Neural cell (in vitro differentiated cells): ENCODE data around the gene NKG7. TPM values are rescaled to one million over a fixed set of nuclear protein-coding genes. Genes with fewer than 3 reads are reported as not detected.

Source experiments
- H2AFZ ChIP-seq: fragments of 200-600, 300-800 bp; sonication (generic), shearing (Covaris generic); 2 replicates; pipeline ENCODE4 v1.6.0; 2014; ENCODE audit warnings: low read depth, mild to moderate bottlenecking, antibody characterized with exemption, low read length, moderate library complexity
- H3F3A ChIP-seq: fragments of 200-600 bp; shearing (Covaris generic); 2 replicates; pipeline ENCODE4 v1.6.1; 2016; ENCODE audit warnings: mild to moderate bottlenecking, moderate library complexity, mixed read lengths, antibody characterized with exemption, low read length; ENCODE audit not compliant: insufficient read depth, poor library complexity, severe bottlenecking
- H3K27ac ChIP-seq: fragments of 200-600, 300-800 bp; sonication (generic), shearing (Covaris generic); 2 replicates; pipeline ENCODE4 v1.5.1; 2014; ENCODE audit warnings: mild to moderate bottlenecking, low read length, moderate library complexity
- H3K27me3 ChIP-seq: fragments of 300-800, 200-600 bp; sonication (generic), shearing (Covaris generic); 2 replicates; pipeline ENCODE4 v1.6.0; 2014; ENCODE audit warnings: mild to moderate bottlenecking, low read depth, low read length, moderate library complexity; ENCODE audit not compliant: insufficient read depth
- H3K36me3 ChIP-seq: fragments of 300-800, 200-600 bp; sonication (generic), shearing (Covaris generic); 2 replicates; pipeline ENCODE4 v1.5.1; 2014; ENCODE audit warnings: mild to moderate bottlenecking, antibody characterized with exemption, low read length, moderate library complexity; ENCODE audit not compliant: insufficient read depth
- H3K4me2 ChIP-seq: fragments of 300-800, 200-600 bp; sonication (generic), shearing (Covaris generic); 2 replicates; pipeline ENCODE4 v1.6.0; 2014; ENCODE audit warnings: mild to moderate bottlenecking, low read length
- H3K4me3 ChIP-seq: fragments of 300-800, 200-600 bp; sonication (generic), shearing (Covaris generic); 2 replicates; pipeline ENCODE4 v1.5.1; 2014; ENCODE audit warnings: mild to moderate bottlenecking, low read length, moderate library complexity
- H3K79me2 ChIP-seq: fragments of 200-600 bp; shearing (Covaris generic); replicated peaks from 2 replicates; pipeline ENCODE4 v1.6.0; 2014; ENCODE audit warnings: mild to moderate bottlenecking, low read length, moderate library complexity; ENCODE audit not compliant: insufficient read depth
- H3K9ac ChIP-seq: fragments of 300-800, 200-600 bp; sonication (generic), shearing (Covaris generic); 2 replicates; pipeline ENCODE4 v1.6.1; 2016; ENCODE audit warnings: mild to moderate bottlenecking, low read length, mixed read lengths
- H3K9me2 ChIP-seq: fragments of 200-600 bp; shearing (Covaris generic); 2 replicates; pipeline ENCODE4 v1.6.1; 2016; ENCODE audit warnings: mild to moderate bottlenecking, low read length, mixed read lengths; ENCODE audit not compliant: insufficient read depth
- H3K9me3 ChIP-seq: fragments of 200-600, 300-800 bp; sonication (generic), shearing (Covaris generic); 2 replicates; pipeline ENCODE4 v1.6.1; 2016; ENCODE audit warnings: mild to moderate bottlenecking, mixed run types, low read length, moderate library complexity, mixed read lengths
- H4K20me1 ChIP-seq: fragments of 200-600 bp; shearing (Covaris generic); 2 replicates; pipeline ENCODE4 v1.6.1; 2016; ENCODE audit warnings: mild to moderate bottlenecking, mixed run types; ENCODE audit not compliant: insufficient read depth
- CTCF ChIP-seq: fragments of 450-650 bp; IDR thresholded peaks from 2 replicates; pipeline ENCODE4 v1.5.1; 2014; ENCODE audit warnings: antibody characterized with exemption, mild to moderate bottlenecking, moderate library complexity; ENCODE audit not compliant: poor library complexity, severe bottlenecking
- EP300 ChIP-seq: fragments of 450-650 bp; conservative IDR thresholded peaks from 2 replicates; pipeline ENCODE4 v1.6.1; 2014; ENCODE audit warnings: antibody characterized with exemption, mild to moderate bottlenecking, moderate library complexity; ENCODE audit not compliant: poor library complexity, severe bottlenecking
- EZH2 ChIP-seq: fragments of 200-600, 300-800 bp; shearing (Covaris generic), sonication (generic); IDR thresholded peaks from 2 replicates; pipeline ENCODE4 v1.6.1; 2014; ENCODE audit warnings: antibody characterized with exemption, low read length, borderline replicate concordance, mild to moderate bottlenecking; ENCODE audit not compliant: insufficient read depth, poor library complexity, severe bottlenecking
- MXI1 ChIP-seq: fragments of 450-650 bp; conservative IDR thresholded peaks from 2 replicates; pipeline ENCODE4 v1.6.1; 2014; ENCODE audit warnings: antibody characterized with exemption, mild to moderate bottlenecking; ENCODE audit not compliant: poor library complexity, severe bottlenecking
- POLR2AphosphoS5 ChIP-seq: IDR thresholded peaks from 2 replicates; pipeline ENCODE4 v1.6.1; 2012
- RAD21 ChIP-seq: fragments of 450-650 bp; conservative IDR thresholded peaks from 2 replicates; pipeline ENCODE4 v1.6.1; 2014; ENCODE audit warnings: antibody characterized with exemption, mild to moderate bottlenecking, moderate library complexity
- REST ChIP-seq: IDR thresholded peaks from 2 replicates; pipeline ENCODE4 v1.6.1; 2012; ENCODE audit warnings: borderline replicate concordance
- SMC3 ChIP-seq: fragments of 450-650 bp; conservative IDR thresholded peaks from 2 replicates; pipeline ENCODE4 v1.6.1; 2014; ENCODE audit warnings: antibody characterized with exemption, mild to moderate bottlenecking, moderate library complexity; ENCODE audit not compliant: poor library complexity
- TAF1 ChIP-seq: IDR thresholded peaks from 2 replicates; pipeline ENCODE4 v1.6.1; 2012; ENCODE audit warnings: low read depth
- polyA plus RNA-seq: library from polyadenylated mRNA; depleted of rRNA; stranded (reverse); fragments of >200 nt; gene quantifications from 2 replicates; pipeline ENCODE4 v1.2.3, GENCODE V29; 2014

The NKG7 gene
- polyA plus RNA-seq, 1 donor from 2014 or later, result not detected

- TF ChIP-seq EZH2 (no peak), REST (no peak), EP300 (no peak)
- H3K9me3 ChIP-seq, result no peaks in the 10 kb centered on the region
- H3K27me3 ChIP-seq, result no peaks in the 10 kb centered on the region
- H3K9me2 ChIP-seq, result no peaks in the 10 kb centered on the region
- no peak overlapping the region for H2AFZ ChIP-seq
- no peak overlapping the region for H3K4me3 ChIP-seq
- H3K27ac ChIP-seq, result no peak overlapping the region
- H3K9ac ChIP-seq, result no peak overlapping the region
- H3K79me2 ChIP-seq, result no peaks in the 10 kb centered on the region
- H3K36me3 ChIP-seq, result no peaks in the 10 kb centered on the region
- H3F3A ChIP-seq, result peaks cover 5% of the 10 kb centered on the region
- H3K4me2 ChIP-seq, result no peak overlapping the region
- H4K20me1 ChIP-seq, result no peaks in the 10 kb centered on the region
Observed at GRCh38 chr19:51364200-51365106, 8.0 kb downstream of the NKG7 start.

- Histone ChIP-seq H3K36me3 (no peaks in the 10 kb centered on the region), H3K9ac (no peak overlapping the region), H3K9me3 (no peaks in the 10 kb centered on the region), H3F3A (no peaks in the 10 kb centered on the region), H3K4me3 (no peak overlapping the region), H3K4me2 (no peak overlapping the region), H2AFZ (no peak overlapping the region), H3K79me2 (no peaks in the 10 kb centered on the region), H3K9me2 (no peaks in the 10 kb centered on the region), H3K27me3 (no peaks in the 10 kb centered on the region), H4K20me1 (no peaks in the 10 kb centered on the region), H3K27ac (no peak overlapping the region)
- TF ChIP-seq MXI1, result no peak
- TF ChIP-seq CTCF, result no peak
- no peak for TF ChIP-seq REST
- TF ChIP-seq RAD21, result no peak
- no peak for TF ChIP-seq EZH2
- no peak for TF ChIP-seq EP300
- no peak for TF ChIP-seq SMC3
- TF ChIP-seq POLR2AphosphoS5, result no peak
- TF ChIP-seq TAF1, result no peak
Observed at GRCh38 chr19:51361239-51361638, 11.2 kb downstream of the NKG7 start.
